Panc1 (cell line): ENCODE measurements around the gene CAD. TPM values are rescaled to one million over a fixed set of nuclear protein-coding genes. Genes with fewer than 3 reads are reported as not detected.

ENCODE experiments used
- ATAC-seq: fragments of 200-7000 bp; cut with Tn5 transposase; 2 replicates; pipeline ENCODE4 v1.9.1; 2020; ENCODE audit warnings: mild to moderate bottlenecking, moderate library complexity
- BruUV-seq: library from RNA; stranded (reverse); fragments of 400-500 nt; replicated peaks from 2 replicates; lab custom pipeline; 2021; lab: Mats Ljungman, UMichigan
- CTCF ChIA-PET: fragments of 300-600 bp; sonication (Branson Sonifier 250); formaldehyde crosslinking; loops from one replicate; lab custom pipeline; 2022; ENCODE audit warnings: antibody characterized with exemption; lab: Charles Lee
- POLR2A ChIA-PET: fragments of 300-600 bp; sonication (Branson Sonifier 250); formaldehyde crosslinking; loops from one replicate; lab custom pipeline; 2022; ENCODE audit warnings: antibody characterized with exemption; lab: Charles Lee
- DNase-seq: peaks from one replicate; pipeline ENCODE4 v3.0.0-alpha.2; 2010; ENCODE audit warnings: low read depth, low spot score
- H3K27ac ChIP-seq: 2 replicates; pipeline ENCODE4 v1.5.1; 2011; ENCODE audit warnings: mild to moderate bottlenecking, low read length, inconsistent platforms
- H3K27me3 ChIP-seq: fragments of 200-500 bp; sonication (Bioruptor generic); 2 replicates; pipeline ENCODE4 v1.6.0; 2014; ENCODE audit warnings: low read length, inconsistent platforms; ENCODE audit not compliant: control insufficient read depth, insufficient read depth
- H3K36me3 ChIP-seq: fragments of 200-500 bp; sonication (Bioruptor generic); 2 replicates; pipeline ENCODE4 v1.5.1; 2014; ENCODE audit warnings: inconsistent platforms, mild to moderate bottlenecking, low read length, moderate library complexity; ENCODE audit not compliant: control insufficient read depth, insufficient read depth
- H3K4me1 ChIP-seq: 2 replicates; pipeline ENCODE4 v1.5.1; 2011; ENCODE audit warnings: inconsistent platforms, mild to moderate bottlenecking, low read length, moderate library complexity; ENCODE audit not compliant: control insufficient read depth, insufficient read depth
- H3K4me3 ChIP-seq, 2 experiments: 2 replicates each; pipeline ENCODE4 v1.5.1; 2011 to 2012; ENCODE audit warnings: low read depth in 2 of 2, low read length in 2 of 2, mild to moderate bottlenecking in 2 of 2, inconsistent platforms in 1 of 2, moderate library complexity in 1 of 2
- H3K9me3 ChIP-seq: fragments of 200-500 bp; sonication (Bioruptor generic); 2 replicates; pipeline ENCODE4 v1.5.1; 2014; ENCODE audit warnings: low read depth, mild to moderate bottlenecking, inconsistent platforms, low read length, moderate library complexity; ENCODE audit not compliant: control insufficient read depth, insufficient read depth
- CTCF ChIP-seq: fragments of 450-650 bp; IDR thresholded peaks from 2 replicates; pipeline ENCODE4 v1.5.1; 2017; ENCODE audit warnings: mild to moderate bottlenecking
- POLR2AphosphoS5 ChIP-seq: IDR thresholded peaks from 2 replicates; pipeline ENCODE4 v1.6.1; 2012; ENCODE audit warnings: mild to moderate bottlenecking, low read depth, low read length, moderate library complexity
- REST ChIP-seq, 2 experiments: IDR thresholded peaks; 2 replicates each; pipeline ENCODE4 v1.6.1; 2011 to 2012; ENCODE audit warnings: low read depth in 2 of 2, control low read depth in 1 of 2, low read length in 1 of 2, mild to moderate bottlenecking in 1 of 2, moderate library complexity in 1 of 2; ENCODE audit not compliant: insufficient read depth in 1 of 2
- SIN3A ChIP-seq: IDR thresholded peaks from 2 replicates; pipeline ENCODE4 v1.6.1; 2012; ENCODE audit warnings: low read depth, mild to moderate bottlenecking, low read length, moderate library complexity, borderline replicate concordance; ENCODE audit not compliant: insufficient read depth
- in situ Hi-C: cut with HindIII; loops from 2 replicates; pipeline ENCODE4 v1.10.0; 2016; ENCODE audit warnings: low sequenced_read_pairs, low pct_unique_long_range_greater_than_20kb
- intact Hi-C: fragments of 100-400 bp; cut with micrococcal nuclease; formaldehyde crosslinking; loops from one replicate; pipeline ENCODE4 v1.10.0; 2022; ENCODE audit not compliant: unreplicated experiment
- total RNA-seq: library from RNA; stranded (reverse); gene quantifications from one replicate; pipeline ENCODE4 v1.2.1, GENCODE V29; 2021; ENCODE audit not compliant: unreplicated experiment

The CAD gene
- total RNA-seq, 1 experiment from 2014 or later = 76.7 TPM

GRCh38 chr2:27262379-27263286, 45.5 kb downstream of the CAD start, which contains the start of gene SLC30A3:
TSS of gene SLC30A3 (minus strand) at chr2:27263047. CDS start at chr2:27262906, 141 bp downstream.
- POLR2A ChIA-PET = no interaction called here
- Histone ChIP-seq H3K4me3 (peak within 1 kb of the TSS; percentile 43 to 51), H3K36me3 (no peaks in the 10 kb centered on the region), H3K27me3 (peaks cover 27% of the 10 kb centered on the region), H3K4me1 (peaks cover 7% of the 10 kb centered on the region), H3K27ac (no peak within 1 kb of the TSS), H3K9me3 (no peaks in the 10 kb centered on the region)
- ATAC-seq (peak; percentile 70), DNase-seq (no peak)
- in situ Hi-C loops (no loop called here), intact Hi-C loops (no loop called here)
- TF ChIP-seq POLR2AphosphoS5 = no peak
- TF ChIP-seq SIN3A = no peak
- no peak for TF ChIP-seq CTCF
- no peak for TF ChIP-seq REST (IDR thresholded peaks at IDR 0.05; ENCODE audit: insufficient read depth in 1 of 2, low read depth in 2 of 2, low read length in 1 of 2)
- BruUV-seq = no TSS peak
- CTCF ChIA-PET = interaction anchor here (0.6 to 1.0 kb wide), 3 partner anchors 18 to 452 kb away, joined by 3 to 8 read pairs (median 5); no protein-coding TSS in a partner anchor

- H3K9me3 ChIP-seq = no peaks in the 10 kb centered on the region
- ChIA-PET POLR2A (interaction anchor here (0.5 kb wide), 1 partner anchor 9 kb away, joined by 3 read pairs; no protein-coding TSS in a partner anchor), CTCF (interaction anchor here (0.6 to 1.0 kb wide), 3 partner anchors 17 to 453 kb away, joined by 3 to 8 read pairs (median 5); no protein-coding TSS in a partner anchor)
- H3K27me3 ChIP-seq = peaks cover 27% of the 10 kb centered on the region
- peaks cover 7% of the 10 kb centered on the region for H3K4me1 ChIP-seq
- H3K36me3 ChIP-seq = no peaks in the 10 kb centered on the region
- peak overlapping the region; percentile 43 to 51 for H3K4me3 ChIP-seq
- ATAC-seq (no peak), DNase-seq (no peak)
- no TSS peak for BruUV-seq
- no peak for TF ChIP-seq POLR2AphosphoS5
- intact Hi-C loops (no loop called here), in situ Hi-C loops (no loop called here)
- no peak overlapping the region for H3K27ac ChIP-seq
These were observed 46.4 kb downstream of the CAD start for GRCh38 chr2:27263287-27264252.
